K562 (cell line): ENCODE results near the gene GKN1.

Experiments
- CHD2 ChIP-seq: IDR thresholded peaks from 2 replicates; pipeline ENCODE4 v1.6.1; 2011; ENCODE audit warnings: low read depth, low read length
- EZH2 ChIP-seq: IDR thresholded peaks from 2 replicates; pipeline ENCODE4 v1.6.1; 2012; ENCODE audit warnings: low read depth, mild to moderate bottlenecking, inconsistent platforms, low read length, borderline replicate concordance
- POLR2A ChIP-seq: fragments of 450-650 bp; conservative IDR thresholded peaks from 2 replicates; pipeline ENCODE4 v1.6.1; 2016
- POLR2AphosphoS5 ChIP-seq: IDR thresholded peaks from 2 replicates; pipeline ENCODE4 v1.6.1; 2011; ENCODE audit warnings: mild to moderate bottlenecking, low read depth, low read length, moderate library complexity; ENCODE audit not compliant: control insufficient read depth, insufficient read depth
- PYGO2 ChIP-seq: fragments of 450-650 bp; IDR thresholded peaks from 2 replicates; pipeline ENCODE4 v1.6.1; 2016; ENCODE audit warnings: mild to moderate bottlenecking, missing genetic modification characterization, moderate library complexity, missing compliant biosample characterization
- SNAPC5 ChIP-seq: fragments of 250-450 bp; sonication (Bioruptor Pico); IDR thresholded peaks from 2 replicates; pipeline ENCODE4 v1.8.0; 2021; ENCODE audit warnings: moderate library complexity, mild to moderate bottlenecking, inconsistent platforms
- ZFP1 ChIP-seq: fragments of 450-650 bp; formaldehyde crosslinking; IDR thresholded peaks from 2 replicates; pipeline ENCODE4 v1.4.0; 2020; ENCODE audit warnings: mild to moderate bottlenecking, mixed read lengths
- ZNF324 ChIP-seq: fragments of 250-450 bp; sonication (Bioruptor Pico); IDR thresholded peaks from 2 replicates; pipeline ENCODE4 v1.4.0; 2020; ENCODE audit warnings: mild to moderate bottlenecking
- ZNF609 ChIP-seq: sonication (generic); formaldehyde crosslinking; IDR thresholded peaks from 2 replicates; pipeline ENCODE4 v1.8.1; 2023; ENCODE audit warnings: missing genetic modification reagents, mild to moderate bottlenecking, borderline replicate concordance
- TF ChIP-seq, protein P1 (sequence below), 3 experiments: IDR thresholded peaks in 2 of 3; conservative IDR thresholded peaks in 1 of 3; 2 replicates each; pipeline ENCODE4 v1.5.1; 2011 to 2012; ENCODE audit warnings: low read length in 3 of 3, mild to moderate bottlenecking in 3 of 3, control low read depth in 2 of 3, improper control_type of control experiment in 1 of 3, inconsistent platforms in 1 of 3, low read depth in 1 of 3, mixed read lengths in 1 of 3, moderate library complexity in 1 of 3; ENCODE audit not compliant: insufficient read depth in 2 of 3

DNA sequence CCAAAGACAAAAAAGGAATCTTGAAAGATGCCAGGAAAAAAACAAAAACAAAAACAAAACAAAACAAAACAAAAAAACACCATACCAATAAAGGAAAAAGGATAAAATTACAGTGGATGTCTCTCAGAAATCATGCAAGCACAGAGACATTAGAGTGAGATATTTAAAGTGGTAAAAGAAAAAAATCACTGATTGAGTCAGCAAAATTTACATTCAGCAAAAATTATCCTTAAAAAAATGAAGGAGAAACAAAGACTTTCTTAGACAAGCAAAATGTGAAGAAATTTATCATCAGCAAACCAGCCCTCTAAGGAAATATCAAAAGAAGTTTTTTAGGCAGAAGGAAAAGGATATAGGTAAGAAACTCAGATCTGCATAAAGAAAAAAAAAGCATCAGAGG lies 10.2 kb upstream of the GKN1 start:
- TF ChIP-seq ZFP1 (CRISPR knock-in tag) (no peak), ZNF609 (CRISPR knock-in tag) (no peak), SNAPC5 (CRISPR knock-in tag) (no peak), POLR2A (no peak), POLR2AphosphoS5 (no peak), PYGO2 (tag) (no peak), CHD2 (no peak), EZH2 (no peak), ZNF324 (CRISPR knock-in tag) (no peak)
- TF ChIP-seq, protein P1, sequence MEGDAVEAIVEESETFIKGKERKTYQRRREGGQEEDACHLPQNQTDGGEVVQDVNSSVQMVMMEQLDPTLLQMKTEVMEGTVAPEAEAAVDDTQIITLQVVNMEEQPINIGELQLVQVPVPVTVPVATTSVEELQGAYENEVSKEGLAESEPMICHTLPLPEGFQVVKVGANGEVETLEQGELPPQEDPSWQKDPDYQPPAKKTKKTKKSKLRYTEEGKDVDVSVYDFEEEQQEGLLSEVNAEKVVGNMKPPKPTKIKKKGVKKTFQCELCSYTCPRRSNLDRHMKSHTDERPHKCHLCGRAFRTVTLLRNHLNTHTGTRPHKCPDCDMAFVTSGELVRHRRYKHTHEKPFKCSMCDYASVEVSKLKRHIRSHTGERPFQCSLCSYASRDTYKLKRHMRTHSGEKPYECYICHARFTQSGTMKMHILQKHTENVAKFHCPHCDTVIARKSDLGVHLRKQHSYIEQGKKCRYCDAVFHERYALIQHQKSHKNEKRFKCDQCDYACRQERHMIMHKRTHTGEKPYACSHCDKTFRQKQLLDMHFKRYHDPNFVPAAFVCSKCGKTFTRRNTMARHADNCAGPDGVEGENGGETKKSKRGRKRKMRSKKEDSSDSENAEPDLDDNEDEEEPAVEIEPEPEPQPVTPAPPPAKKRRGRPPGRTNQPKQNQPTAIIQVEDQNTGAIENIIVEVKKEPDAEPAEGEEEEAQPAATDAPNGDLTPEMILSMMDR (IDR thresholded peaks at IDR 0.05 in 2 of 3, conservative IDR thresholded peaks at IDR 0.05 in 1 of 3; ENCODE audit: insufficient read depth in 2 of 3, low read depth in 1 of 3, low read length in 3 of 3): no peak
